ENCODE measurements around the gene POU6F1.
"Not testable (repeated sequence)": the region's sequence is repeated elsewhere in the genome, so short reads cannot be mapped to it uniquely, and the experiment has no call there.

POU6F1 gene

DNA sequence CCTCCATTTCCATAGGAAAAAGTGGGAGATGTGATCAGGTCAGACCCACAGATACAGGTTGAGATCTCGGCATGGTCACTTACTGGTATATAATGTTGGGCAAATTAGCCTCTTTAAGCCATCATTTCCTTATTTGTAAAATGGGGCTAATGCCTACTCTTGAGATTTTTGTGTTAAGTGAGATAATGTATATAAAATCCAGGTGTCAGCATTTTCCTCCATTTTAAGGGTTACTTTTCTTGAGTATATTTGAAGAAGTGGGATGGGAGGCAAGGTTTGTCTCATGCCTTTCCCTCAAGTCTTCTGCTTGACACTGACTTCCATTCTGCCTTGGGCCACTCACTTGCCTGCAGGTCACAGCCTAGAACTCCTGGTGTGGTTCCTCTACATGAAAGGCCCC lies 10.1 kb upstream of the POU6F1 start:
- Histone ChIP-seq H3K4me3 (ENCODE audit: low read depth, low read length) (no peak overlapping the region), H3K9ac (ENCODE audit: low read length) (no peak overlapping the region), H3K27ac (ENCODE audit: low read depth, low read length) (no peak overlapping the region), H3K36me3 (ENCODE audit: control insufficient read depth, insufficient read depth, low read length) (no peaks in the 10 kb centered on the region; the same call in 1 of the 2 replicates), H3K27me3 (ENCODE audit: control insufficient read depth, insufficient read depth, low read length) (no peaks in the 10 kb centered on the region), H3K9me3 (ENCODE audit: control insufficient read depth, insufficient read depth, low read depth, low read length) (no peaks in the 10 kb centered on the region), H3K4me1 (ENCODE audit: control insufficient read depth, insufficient read depth, low read length) (no peaks in the 10 kb centered on the region)

GRCh38 chr12:51227112-51227511 lies 9.2 kb upstream of the POU6F1 start:
- not testable (repeated sequence) for H3K4me1 ChIP-seq (ENCODE audit: control insufficient read depth, insufficient read depth, low read length); H3K27me3 ChIP-seq (ENCODE audit: control insufficient read depth, insufficient read depth, low read length); H3K9ac ChIP-seq (ENCODE audit: low read length); H3K9me3 ChIP-seq (ENCODE audit: control insufficient read depth, insufficient read depth, low read depth, low read length); H3K4me3 ChIP-seq (ENCODE audit: low read depth, low read length); H3K36me3 ChIP-seq (ENCODE audit: control insufficient read depth, insufficient read depth, low read length); H3K27ac ChIP-seq (ENCODE audit: low read depth, low read length)

DNA sequence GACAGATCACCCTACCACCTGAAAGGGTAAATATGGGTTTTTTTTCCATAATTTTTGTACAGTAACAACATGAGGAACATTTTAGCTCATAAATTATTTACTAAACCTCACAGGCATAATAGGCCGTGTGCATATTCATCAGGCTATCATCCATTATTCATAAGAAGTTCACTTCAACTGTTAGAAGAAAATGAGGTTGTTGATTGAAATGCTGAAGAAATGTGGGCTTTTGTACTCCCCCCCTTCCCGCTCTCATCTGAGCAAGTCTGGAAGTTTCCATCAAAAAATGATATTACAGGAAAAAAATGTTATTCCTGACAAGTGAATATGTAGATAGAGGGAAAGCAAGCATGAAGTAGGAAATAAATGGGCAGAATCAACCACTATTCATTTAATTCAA lies 7.9 kb upstream of the POU6F1 start:
- no peak overlapping the region for H3K27ac ChIP-seq (ENCODE audit: low read depth, low read length)

GRCh38 chr12:51225234-51225633 lies 7.4 kb upstream of the POU6F1 start:
- Histone ChIP-seq H3K9me3 (ENCODE audit: control insufficient read depth, insufficient read depth, low read depth, low read length) (no peaks in the 10 kb centered on the region), H3K9ac (ENCODE audit: low read length) (no peak overlapping the region), H3K4me1 (ENCODE audit: control insufficient read depth, insufficient read depth, low read length) (no peaks in the 10 kb centered on the region), H3K27ac (ENCODE audit: low read depth, low read length) (no peak overlapping the region), H3K4me3 (ENCODE audit: low read depth, low read length) (no peak overlapping the region), H3K36me3 (ENCODE audit: control insufficient read depth, insufficient read depth, low read length) (no peaks in the 10 kb centered on the region; the same call in 1 of the 2 replicates), H3K27me3 (ENCODE audit: control insufficient read depth, insufficient read depth, low read length) (no peaks in the 10 kb centered on the region)

More for the DNA sequence above, 7.9 kb upstream of the POU6F1 start:
- Histone ChIP-seq H3K9ac (ENCODE audit: low read length) (no peak overlapping the region), H3K36me3 (ENCODE audit: control insufficient read depth, insufficient read depth, low read length) (no peaks in the 10 kb centered on the region; the same call in 1 of the 2 replicates), H3K4me3 (ENCODE audit: low read depth, low read length) (no peak overlapping the region), H3K27me3 (ENCODE audit: control insufficient read depth, insufficient read depth, low read length) (no peaks in the 10 kb centered on the region), H3K9me3 (ENCODE audit: control insufficient read depth, insufficient read depth, low read depth, low read length) (no peaks in the 10 kb centered on the region), H3K4me1 (ENCODE audit: control insufficient read depth, insufficient read depth, low read length) (no peaks in the 10 kb centered on the region)

DNA sequence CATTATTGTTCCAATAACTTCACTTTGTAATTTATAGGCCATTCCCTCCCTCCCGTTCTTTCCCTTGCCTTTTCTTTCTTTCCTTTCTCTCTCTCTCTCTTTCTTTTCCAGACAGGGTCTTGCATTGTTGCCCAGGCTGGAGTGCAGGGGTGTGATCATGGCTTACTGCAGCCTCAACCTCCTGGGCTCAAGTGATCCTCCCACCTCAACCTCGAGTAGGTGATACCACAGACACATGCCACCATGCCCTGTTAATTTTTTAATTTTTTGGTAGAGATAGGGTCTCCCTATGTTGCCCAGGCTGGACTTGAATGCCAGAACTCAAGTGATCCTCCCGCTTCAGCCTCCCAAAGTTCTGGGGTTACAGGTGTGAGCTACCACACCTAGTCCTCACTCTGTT lies 6.8 kb upstream of the POU6F1 start:
- Histone ChIP-seq H3K4me1 (ENCODE audit: control insufficient read depth, insufficient read depth, low read length) (peaks cover 4% of the 10 kb centered on the region; the same call in 1 of the 2 replicates), H3K9ac (ENCODE audit: low read length) (no peak overlapping the region), H3K9me3 (ENCODE audit: control insufficient read depth, insufficient read depth, low read depth, low read length) (no peaks in the 10 kb centered on the region), H3K4me3 (ENCODE audit: low read depth, low read length) (no peak overlapping the region), H3K27ac (ENCODE audit: low read depth, low read length) (no peak overlapping the region), H3K27me3 (ENCODE audit: control insufficient read depth, insufficient read depth, low read length) (no peaks in the 10 kb centered on the region), H3K36me3 (ENCODE audit: control insufficient read depth, insufficient read depth, low read length) (no peaks in the 10 kb centered on the region; the same call in 1 of the 2 replicates)

DNA sequence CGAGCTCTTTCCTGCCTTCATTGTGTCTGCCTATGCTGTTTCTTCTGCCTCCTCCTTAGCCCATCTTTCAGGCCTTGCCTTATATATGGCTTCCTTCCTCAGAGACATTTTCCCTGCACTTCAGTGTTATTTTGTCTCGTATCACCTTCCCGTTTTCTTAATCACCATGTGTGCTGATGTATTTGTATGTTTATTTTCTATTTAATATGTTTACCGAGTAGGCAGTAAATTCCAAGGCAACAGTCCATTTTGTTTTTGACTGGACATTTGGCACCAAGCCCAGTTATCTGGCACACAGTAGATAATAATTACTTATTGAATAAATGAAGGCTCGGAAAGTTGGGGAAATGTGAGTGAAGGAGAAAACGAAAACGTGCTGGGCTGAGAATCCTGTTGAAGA lies 4.6 kb upstream of the POU6F1 start:
- Histone ChIP-seq H3K4me3 (ENCODE audit: low read depth, low read length) (no peak overlapping the region), H3K9me3 (ENCODE audit: control insufficient read depth, insufficient read depth, low read depth, low read length) (no peaks in the 10 kb centered on the region), H3K36me3 (ENCODE audit: control insufficient read depth, insufficient read depth, low read length) (no peaks in the 10 kb centered on the region; the same call in 1 of the 2 replicates), H3K4me1 (ENCODE audit: control insufficient read depth, insufficient read depth, low read length) (peaks cover 20% of the 10 kb centered on the region), H3K27ac (ENCODE audit: low read depth, low read length) (no peak overlapping the region), H3K27me3 (ENCODE audit: control insufficient read depth, insufficient read depth, low read length) (no peaks in the 10 kb centered on the region), H3K9ac (ENCODE audit: low read length) (no peak overlapping the region)

GRCh38 chr12:51219857-51220256 lies 2.0 kb upstream of the POU6F1 start:
- H3K9me3 ChIP-seq (ENCODE audit: control insufficient read depth, insufficient read depth, low read depth, low read length); H3K27me3 ChIP-seq (ENCODE audit: control insufficient read depth, insufficient read depth, low read length); H3K36me3 ChIP-seq (ENCODE audit: control insufficient read depth, insufficient read depth, low read length); H3K27ac ChIP-seq (ENCODE audit: low read depth, low read length): not testable (repeated sequence)
- peak overlapping the region; percentile 62; the same call in 1 of the 2 replicates for H3K4me3 ChIP-seq (ENCODE audit: low read depth, low read length)
- H3K4me1 ChIP-seq (ENCODE audit: control insufficient read depth, insufficient read depth, low read length): peaks cover 25% of the 10 kb centered on the region
- H3K9ac ChIP-seq (ENCODE audit: low read length): peak overlapping the region; percentile 9

DNA sequence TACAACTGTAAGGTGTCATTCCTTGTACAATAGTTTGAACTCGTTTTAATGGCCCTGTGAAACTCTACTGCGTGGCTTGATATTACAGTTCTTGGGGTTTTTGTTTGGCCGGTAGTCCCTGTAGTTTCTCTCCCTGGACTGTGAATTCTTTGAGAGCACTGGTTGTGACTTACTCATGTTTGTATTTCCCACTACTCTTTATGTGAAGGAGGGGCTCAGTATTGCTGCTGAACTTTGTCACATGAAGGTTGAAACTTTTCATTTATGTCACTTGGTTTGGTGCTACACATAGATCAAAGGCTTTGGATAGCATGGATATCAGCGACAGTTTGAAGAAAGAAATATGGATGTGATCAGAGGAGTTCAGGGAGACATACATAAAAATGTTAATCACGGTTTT lies 1.5 kb upstream of the POU6F1 start:
- no peaks in the 10 kb centered on the region for H3K36me3 ChIP-seq (ENCODE audit: control insufficient read depth, insufficient read depth, low read length)
- no peak overlapping the region for H3K9ac ChIP-seq (ENCODE audit: low read length)
- H3K4me3 ChIP-seq (ENCODE audit: low read depth, low read length): peak overlapping the region; percentile 62
- no peaks in the 10 kb centered on the region for H3K9me3 ChIP-seq (ENCODE audit: control insufficient read depth, insufficient read depth, low read depth, low read length)
- no peak overlapping the region for H3K27ac ChIP-seq (ENCODE audit: low read depth, low read length)
- no peaks in the 10 kb centered on the region for H3K27me3 ChIP-seq (ENCODE audit: control insufficient read depth, insufficient read depth, low read length)
- peaks cover 25% of the 10 kb centered on the region for H3K4me1 ChIP-seq (ENCODE audit: control insufficient read depth, insufficient read depth, low read length)

GRCh38 chr12:51218607-51219161 lies 822 bp upstream of the POU6F1 start:
- Histone ChIP-seq H3K4me3 (ENCODE audit: low read depth, low read length) (peak overlapping the region; percentile 62), H3K9ac (ENCODE audit: low read length) (peak overlapping the region; percentile 70), H3K27ac (ENCODE audit: low read depth, low read length) (peak overlapping the region; percentile 89), H3K36me3 (ENCODE audit: control insufficient read depth, insufficient read depth, low read length) (no peaks in the 10 kb centered on the region), H3K4me1 (ENCODE audit: control insufficient read depth, insufficient read depth, low read length) (peaks cover 25% of the 10 kb centered on the region), H3K27me3 (ENCODE audit: control insufficient read depth, insufficient read depth, low read length) (no peaks in the 10 kb centered on the region), H3K9me3 (ENCODE audit: control insufficient read depth, insufficient read depth, low read depth, low read length) (no peaks in the 10 kb centered on the region)

DNA sequence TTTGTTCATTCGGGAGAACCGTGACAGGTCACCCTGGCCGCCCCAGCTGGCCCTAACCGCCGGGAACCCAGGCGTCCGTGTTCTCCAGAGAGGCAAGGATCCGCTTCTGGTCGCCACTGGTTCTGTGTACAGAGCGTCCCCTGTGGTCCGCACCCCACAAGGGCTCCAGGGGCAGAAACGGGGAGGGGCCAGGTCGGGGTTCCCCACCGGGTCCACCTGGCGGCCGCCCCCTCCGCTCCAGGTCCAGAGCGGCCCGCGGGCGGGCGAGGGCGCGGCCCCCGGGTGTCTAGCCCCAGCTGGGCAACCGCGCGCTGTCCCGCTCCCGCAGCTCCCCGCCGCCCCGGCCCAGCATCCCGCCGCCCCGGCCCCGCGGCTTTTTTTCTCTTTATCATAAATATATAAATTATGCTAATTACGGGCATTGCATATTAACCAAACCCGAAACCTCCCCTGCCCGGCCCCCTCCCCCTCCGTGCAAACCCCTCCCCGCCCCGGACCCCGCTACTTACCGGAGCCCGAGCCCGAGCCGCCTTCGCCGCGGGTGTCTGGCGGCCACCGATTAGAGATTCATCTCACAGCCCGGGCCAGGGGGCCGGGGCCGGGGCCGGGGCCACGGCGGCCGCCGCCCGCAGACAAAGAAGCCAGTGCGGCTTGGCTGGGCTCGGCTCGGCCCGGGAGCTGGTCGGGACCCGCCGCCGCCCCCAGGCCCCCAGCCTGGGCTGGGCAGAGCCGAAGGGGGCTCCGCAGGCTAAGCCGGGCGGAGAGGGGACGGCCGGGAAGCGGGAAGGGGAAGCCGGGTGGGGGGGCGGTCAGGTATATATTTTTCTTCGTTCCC lies 512 bp downstream of the POU6F1 start:
- Histone ChIP-seq H3K9ac (ENCODE audit: low read length) (peak overlapping the region; percentile 80), H3K27me3 (ENCODE audit: control insufficient read depth, insufficient read depth, low read length) (no peaks in the 10 kb centered on the region), H3K4me1 (ENCODE audit: control insufficient read depth, insufficient read depth, low read length) (peaks cover 25% of the 10 kb centered on the region), H3K9me3 (ENCODE audit: control insufficient read depth, insufficient read depth, low read depth, low read length) (no peaks in the 10 kb centered on the region), H3K27ac (ENCODE audit: low read depth, low read length) (peak overlapping the region; percentile 89), H3K36me3 (ENCODE audit: control insufficient read depth, insufficient read depth, low read length) (no peaks in the 10 kb centered on the region), H3K4me3 (ENCODE audit: low read depth, low read length) (peak overlapping the region; percentile 62)

DNA sequence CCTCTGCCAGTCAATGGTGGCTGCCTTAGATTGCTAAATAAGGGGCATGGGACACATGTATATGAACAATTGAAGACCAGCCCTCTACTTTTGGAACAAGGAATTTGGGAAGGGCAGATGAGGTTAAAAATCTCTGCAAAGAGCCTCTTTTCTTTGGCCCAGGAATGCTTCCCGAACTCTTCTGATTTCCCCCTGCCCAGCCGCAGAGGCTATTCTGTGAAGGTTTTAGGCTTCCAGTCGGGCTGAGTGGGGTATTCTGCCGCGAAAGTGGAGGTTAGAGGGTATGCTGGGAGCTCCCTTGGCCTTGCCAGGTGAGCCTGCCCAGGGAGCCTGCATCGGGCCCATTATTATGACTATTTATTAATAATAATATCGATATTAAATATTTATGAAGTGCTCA lies 1.2 kb downstream of the POU6F1 start:
- Histone ChIP-seq H3K27me3 (ENCODE audit: control insufficient read depth, insufficient read depth, low read length) (no peaks in the 10 kb centered on the region), H3K4me3 (ENCODE audit: low read depth, low read length) (peak overlapping the region; percentile 62), H3K27ac (ENCODE audit: low read depth, low read length) (no peak overlapping the region), H3K9ac (ENCODE audit: low read length) (no peak overlapping the region), H3K4me1 (ENCODE audit: control insufficient read depth, insufficient read depth, low read length) (peaks cover 25% of the 10 kb centered on the region), H3K9me3 (ENCODE audit: control insufficient read depth, insufficient read depth, low read depth, low read length) (no peaks in the 10 kb centered on the region), H3K36me3 (ENCODE audit: control insufficient read depth, insufficient read depth, low read length) (no peaks in the 10 kb centered on the region)

Data from HUES6 (cell line).